Mesenchymal stem cell (in vitro differentiated cells and primary cell): ENCODE results near the gene NCOA6.

Experiments
- DNase-seq: peaks from one replicate; pipeline ENCODE4 v3.0.0-alpha.2; 2013
- H2AFZ ChIP-seq: one replicate; pipeline ENCODE4 v1.6.1; 2013; ENCODE audit warnings: low read depth, mild to moderate bottlenecking, control low read depth, inconsistent platforms, low read length, moderate library complexity
- H2AK5ac ChIP-seq: 2 replicates; pipeline ENCODE4 v1.6.1; 2013; ENCODE audit warnings: low read length, moderate library complexity, mild to moderate bottlenecking, inconsistent platforms; ENCODE audit not compliant: severe bottlenecking
- H2BK120ac ChIP-seq: one replicate; pipeline ENCODE4 v1.6.1; 2013; ENCODE audit warnings: low read depth, mild to moderate bottlenecking, inconsistent platforms, low read length, moderate library complexity
- H2BK12ac ChIP-seq, 2 experiments: one replicate each; pipeline ENCODE4 v1.6.1; 2013; ENCODE audit warnings: inconsistent platforms in 2 of 2, low read length in 2 of 2, mild to moderate bottlenecking in 2 of 2, moderate library complexity in 2 of 2, control low read depth in 1 of 2
- H2BK15ac ChIP-seq: one replicate; pipeline ENCODE4 v1.6.1; 2013; ENCODE audit warnings: mild to moderate bottlenecking, low read depth, inconsistent platforms; ENCODE audit not compliant: poor library complexity, severe bottlenecking
- H2BK5ac ChIP-seq: 2 replicates; pipeline ENCODE4 v1.6.1; 2013; ENCODE audit warnings: low read depth, mild to moderate bottlenecking, low read length, control low read depth, inconsistent platforms; ENCODE audit not compliant: poor library complexity, severe bottlenecking
- H3K14ac ChIP-seq, 2 experiments: one replicate each; pipeline ENCODE4 v1.6.1; 2013; ENCODE audit warnings: inconsistent platforms in 2 of 2, low read length in 2 of 2, control low read depth in 1 of 2, mild to moderate bottlenecking in 1 of 2, moderate library complexity in 1 of 2
- H3K18ac ChIP-seq, 2 experiments: one replicate each; pipeline ENCODE4 v1.6.1; 2013; ENCODE audit warnings: inconsistent platforms in 2 of 2, low read length in 2 of 2, control low read depth in 1 of 2, low read depth in 1 of 2, mild to moderate bottlenecking in 1 of 2
- H3K23ac ChIP-seq, 2 experiments: one replicate each; pipeline ENCODE4 v1.6.1; 2013; ENCODE audit warnings: inconsistent platforms in 2 of 2, low read length in 2 of 2, mild to moderate bottlenecking in 2 of 2, moderate library complexity in 2 of 2, control low read depth in 1 of 2
- H3K27ac ChIP-seq: 2 replicates; pipeline ENCODE4 v1.5.1; 2013; ENCODE audit warnings: mild to moderate bottlenecking, moderate library complexity, low read length, control low read depth, inconsistent platforms; ENCODE audit not compliant: poor library complexity, severe bottlenecking
- H3K27me3 ChIP-seq, 2 experiments: 2 replicates each; pipeline versions ENCODE4 v1.6.1 to v1.7.0; 2013; ENCODE audit warnings: low read length in 2 of 2, mild to moderate bottlenecking in 2 of 2, moderate library complexity in 2 of 2, control low read depth in 1 of 2, inconsistent platforms in 1 of 2; ENCODE audit not compliant: control insufficient read depth in 1 of 2, insufficient read depth in 1 of 2
- H3K36me3 ChIP-seq, 2 experiments: 2 replicates each; pipeline versions ENCODE4 v1.6.1 to v1.7.0; 2013; ENCODE audit warnings: low read length in 2 of 2, control low read depth in 1 of 2, inconsistent platforms in 1 of 2, low read depth in 1 of 2, mild to moderate bottlenecking in 1 of 2; ENCODE audit not compliant: insufficient read depth in 2 of 2, control insufficient read depth in 1 of 2
- H3K4ac ChIP-seq, 2 experiments: one replicate each; pipeline ENCODE4 v1.6.1; 2013; ENCODE audit warnings: inconsistent platforms in 2 of 2, low read length in 2 of 2, mild to moderate bottlenecking in 2 of 2, moderate library complexity in 2 of 2, control low read depth in 1 of 2, low read depth in 1 of 2
- H3K4me1 ChIP-seq: 2 replicates; pipeline ENCODE4 v1.6.1; 2013; ENCODE audit warnings: low read depth, low read length, control low read depth; ENCODE audit not compliant: control insufficient read depth, insufficient read depth
- H3K4me2 ChIP-seq: 2 replicates; pipeline ENCODE4 v1.6.1; 2013; ENCODE audit warnings: low read length, mild to moderate bottlenecking, inconsistent platforms; ENCODE audit not compliant: poor library complexity, severe bottlenecking
- H3K4me3 ChIP-seq, 2 experiments: 2 replicates each; pipeline versions ENCODE4 v1.5.1 to v1.7.0; 2013; ENCODE audit warnings: low read length in 2 of 2, mild to moderate bottlenecking in 2 of 2, control low read depth in 1 of 2, low read depth in 1 of 2; ENCODE audit not compliant: insufficient read depth in 1 of 2
- H3K79me1 ChIP-seq: replicated peaks from 2 replicates; pipeline ENCODE4 v1.6.1; 2013; ENCODE audit warnings: mild to moderate bottlenecking, control low read depth, low read length, inconsistent platforms; ENCODE audit not compliant: poor library complexity, severe bottlenecking
- H3K9ac ChIP-seq: 2 replicates; pipeline ENCODE4 v1.7.0; 2013; ENCODE audit warnings: mild to moderate bottlenecking, low read length, moderate library complexity
- H3K9me3 ChIP-seq: 2 replicates; pipeline ENCODE4 v1.7.0; 2013; ENCODE audit warnings: mild to moderate bottlenecking, low read length; ENCODE audit not compliant: control insufficient read depth
- H4K8ac ChIP-seq: one replicate; pipeline ENCODE4 v1.6.1; 2013; ENCODE audit warnings: inconsistent platforms, mild to moderate bottlenecking, low read length, moderate library complexity
- H4K91ac ChIP-seq: one replicate; pipeline ENCODE4 v1.6.1; 2013; ENCODE audit warnings: mild to moderate bottlenecking, low read length, inconsistent platforms
- WGBS: methylation state at CpG from one replicate; pipeline ENCODE4 v1.1.7; 2013; ENCODE audit warnings: mixed read lengths; 5-methylcytosine and 5-hydroxymethylcytosine counted together

Gene NCOA6

DNA sequence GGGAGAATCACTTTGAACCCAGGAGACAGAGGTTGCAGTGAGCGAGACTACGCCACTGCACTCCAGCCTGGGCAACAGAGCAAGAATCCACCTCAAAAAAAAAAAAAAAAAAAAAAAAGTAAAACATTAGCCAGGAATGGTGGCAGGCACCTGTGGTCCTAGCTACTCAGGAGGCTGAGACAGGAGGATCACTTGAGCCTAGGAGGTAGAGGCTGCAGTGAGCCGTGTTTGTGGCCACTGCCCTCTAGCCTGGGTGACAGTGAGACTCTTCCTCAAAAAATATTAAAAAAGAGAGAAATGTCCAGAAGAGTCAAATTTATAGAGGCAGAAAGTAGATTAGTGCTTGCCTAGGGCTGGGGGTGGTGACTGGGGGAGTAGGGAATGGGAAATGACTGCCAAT, 141.8 kb downstream of the NCOA6 start:
- no peak overlapping the region for H2AFZ ChIP-seq
- H2BK12ac ChIP-seq = no peak overlapping the region
- H3K4me3 ChIP-seq = no peak overlapping the region
- H3K4me2 ChIP-seq = no peak overlapping the region
- H3K9ac ChIP-seq = no peak overlapping the region
- 94% methylated on average over 3 of the region's 3 CpGs for WGBS
- H3K23ac ChIP-seq = no peak overlapping the region
- H4K91ac ChIP-seq = no peak overlapping the region
- H2BK5ac ChIP-seq = no peak overlapping the region
- H3K14ac ChIP-seq = no peak overlapping the region
- no peak overlapping the region for H4K8ac ChIP-seq
- no peaks in the 10 kb centered on the region for H3K36me3 ChIP-seq
- DNase-seq = no peak
- no peak overlapping the region for H2BK120ac ChIP-seq
- no peaks in the 10 kb centered on the region for H3K79me1 ChIP-seq
- no peaks in the 10 kb centered on the region for H3K9me3 ChIP-seq
- H3K4me1 ChIP-seq = no peaks in the 10 kb centered on the region
- no peaks in the 10 kb centered on the region for H3K27me3 ChIP-seq
- no peak overlapping the region for H3K4ac ChIP-seq
- no peak overlapping the region for H2BK15ac ChIP-seq
- H3K27ac ChIP-seq = no peak overlapping the region
- H3K18ac ChIP-seq = no peak overlapping the region
- no peak overlapping the region for H2AK5ac ChIP-seq

DNA sequence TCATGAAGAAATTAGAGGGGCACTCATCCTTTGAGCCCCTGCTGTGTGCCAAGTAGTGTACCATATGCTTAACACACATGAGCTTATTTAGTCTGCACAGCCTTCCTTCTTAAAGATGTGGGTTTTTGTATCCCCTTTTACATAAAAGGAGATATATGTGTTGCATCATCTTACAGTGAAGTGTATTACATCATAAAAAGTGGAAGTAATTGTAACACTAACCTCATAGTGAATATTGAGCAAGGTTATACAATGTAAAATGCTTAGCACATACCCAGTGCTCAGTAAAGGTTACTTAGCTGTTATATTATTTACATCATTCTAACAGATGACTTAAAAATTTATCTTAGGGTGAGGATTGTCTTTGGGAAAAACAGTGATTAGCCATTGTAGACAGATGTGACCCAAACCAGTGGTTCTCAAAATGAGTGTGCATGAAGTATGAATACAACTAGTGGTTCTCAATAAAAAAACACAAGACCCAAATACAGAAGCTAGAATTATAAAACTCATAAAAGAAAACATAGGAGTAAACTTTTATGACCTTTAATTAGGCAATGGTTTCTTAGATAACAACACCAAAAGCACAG, 144.8 kb downstream of the NCOA6 start:
- no peak overlapping the region for H3K14ac ChIP-seq
- H2BK120ac ChIP-seq = no peak overlapping the region
- H4K8ac ChIP-seq = no peak overlapping the region
- no peak overlapping the region for H2BK12ac ChIP-seq
- no peak overlapping the region for H3K4ac ChIP-seq
- no peak overlapping the region for H3K4me2 ChIP-seq
- no peak overlapping the region for H2BK15ac ChIP-seq
- no peak overlapping the region for H3K4me3 ChIP-seq
- H3K4me1 ChIP-seq = peaks cover 2% of the 10 kb centered on the region
- no peak overlapping the region for H2BK5ac ChIP-seq
- H3K36me3 ChIP-seq = no peaks in the 10 kb centered on the region
- H3K79me1 ChIP-seq = no peaks in the 10 kb centered on the region
- no peak overlapping the region for H3K27ac ChIP-seq
- H3K23ac ChIP-seq = no peak overlapping the region
- no peak overlapping the region for H4K91ac ChIP-seq
- no peak overlapping the region for H2AK5ac ChIP-seq
- H2AFZ ChIP-seq = no peak overlapping the region
- no peak overlapping the region for H3K9ac ChIP-seq
- no peaks in the 10 kb centered on the region for H3K27me3 ChIP-seq
- peak; percentile 32 for DNase-seq
- H3K18ac ChIP-seq = no peak overlapping the region
- no peaks in the 10 kb centered on the region for H3K9me3 ChIP-seq

DNA sequence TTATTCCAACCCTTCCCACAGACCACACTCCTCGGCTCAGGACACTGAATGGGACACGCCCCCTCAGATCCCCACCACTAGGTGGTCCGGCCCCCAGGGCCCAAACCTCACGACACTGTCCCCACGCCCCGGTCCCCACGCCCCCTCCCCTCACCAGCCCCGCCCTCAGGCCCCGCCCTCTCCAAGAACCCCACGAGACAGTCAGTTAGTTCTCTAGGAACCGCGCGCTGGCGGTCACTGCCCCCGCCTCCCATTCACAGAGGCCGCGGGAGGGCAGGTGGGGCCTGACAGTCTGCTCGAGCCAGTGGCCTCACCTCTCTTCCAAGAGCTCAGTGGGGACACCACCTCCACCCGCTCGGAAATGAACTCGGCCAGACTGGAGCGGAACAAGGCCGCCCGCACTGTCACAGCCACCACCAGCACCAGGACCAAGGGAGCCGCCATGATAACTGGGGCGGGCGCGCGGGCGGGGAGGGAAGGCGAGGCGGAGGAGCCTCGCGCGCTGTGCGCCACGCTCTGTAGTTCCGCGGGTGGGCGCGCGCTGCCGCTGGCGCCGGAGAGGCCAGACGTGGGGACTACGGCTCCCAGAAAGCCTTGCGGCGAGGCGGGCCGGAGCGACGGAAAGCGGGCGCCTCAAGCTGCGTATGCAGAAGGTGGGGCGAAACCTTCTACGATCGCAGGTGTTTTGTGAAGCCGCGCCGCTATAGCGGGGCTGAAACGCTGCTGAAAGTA, 148.6 kb downstream of the NCOA6 start, which contains the start of gene PIGU:
Gene PIGU (minus strand): TSS at position 451 of the 732 bp plus-strand sequence. CDS start 7 bp downstream, at position 444.
- Histone ChIP-seq H3K9me3 (no peaks in the 10 kb centered on the region), H3K36me3 (no peaks in the 10 kb centered on the region), H3K23ac (no peak within 1 kb of the TSS), H3K27ac (peak within 1 kb of the TSS; percentile 56), H2BK5ac (no peak within 1 kb of the TSS), H3K18ac (peak within 1 kb of the TSS in 1 of 2 experiments; percentile 93), H3K79me1 (peaks cover 5% of the 10 kb centered on the region), H3K14ac (peak within 1 kb of the TSS in 1 of 2 experiments; percentile 86), H2AK5ac (no peak within 1 kb of the TSS), H3K27me3 (no peaks in the 10 kb centered on the region), H4K91ac (no peak within 1 kb of the TSS), H2BK120ac (no peak within 1 kb of the TSS), H3K4me1 (peaks cover 2% of the 10 kb centered on the region), H3K9ac (peak within 1 kb of the TSS; percentile 85), H3K4ac (peak within 1 kb of the TSS in 1 of 2 experiments; percentile 61), H2BK12ac (no peak within 1 kb of the TSS), H2BK15ac (no peak within 1 kb of the TSS), H4K8ac (peak within 1 kb of the TSS; percentile 97), H3K4me3 (peak within 1 kb of the TSS; percentile 84 to 95), H2AFZ (peak within 1 kb of the TSS; percentile 100), H3K4me2 (peak within 1 kb of the TSS; percentile 90)
- DNase-seq = peak; percentile 95
- under 1% methylated on average over 60 of the region's 64 CpGs for WGBS

DNA sequence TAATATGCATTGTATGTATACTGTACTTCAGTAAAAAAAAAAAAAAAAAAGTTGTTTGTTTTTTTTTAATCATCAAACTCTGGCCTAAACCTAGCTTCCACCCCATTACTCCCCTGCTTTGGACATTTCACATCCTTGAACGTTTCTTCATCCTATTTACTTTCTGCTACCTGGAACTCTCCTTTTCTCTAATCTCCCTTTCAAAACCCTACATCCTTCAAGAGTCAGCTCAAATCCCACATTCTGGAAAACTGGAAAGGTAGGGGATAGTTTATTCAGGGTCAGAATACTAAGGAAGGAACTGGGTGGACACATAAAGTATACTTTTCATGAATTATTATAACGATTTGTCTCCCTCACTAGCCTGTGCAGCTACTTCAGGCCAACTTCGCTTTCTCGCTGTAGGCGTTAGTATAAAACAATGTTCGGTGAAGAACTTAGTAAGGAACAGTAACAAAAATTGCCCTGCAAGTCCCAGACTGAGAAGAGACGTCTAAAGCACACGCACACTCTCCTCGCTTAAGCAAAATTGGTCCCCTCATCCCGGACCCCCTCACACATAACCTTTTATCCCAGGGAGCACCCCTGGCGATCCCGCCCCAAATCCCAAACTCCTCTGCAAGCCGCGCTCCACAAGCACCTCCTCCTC, 149.3 kb downstream of the NCOA6 start:
- Histone ChIP-seq H3K4me1 (peaks cover 2% of the 10 kb centered on the region), H4K8ac (no peak overlapping the region), H2AK5ac (no peak overlapping the region), H2BK12ac (no peak overlapping the region), H3K4me3 (peak overlapping the region; percentile 84 to 95), H2AFZ (peak overlapping the region; percentile 39), H3K9ac (peak overlapping the region; percentile 84), H3K4ac (peak overlapping the region in 1 of 2 experiments; percentile 61), H3K9me3 (no peaks in the 10 kb centered on the region), H3K4me2 (peak overlapping the region; percentile 90), H3K36me3 (no peaks in the 10 kb centered on the region), H3K79me1 (peaks cover 9% of the 10 kb centered on the region), H3K27me3 (no peaks in the 10 kb centered on the region), H2BK5ac (no peak overlapping the region), H3K27ac (peak overlapping the region; percentile 56), H3K18ac (peak overlapping the region in 1 of 2 experiments; percentile 21), H3K23ac (no peak overlapping the region), H2BK120ac (no peak overlapping the region), H4K91ac (no peak overlapping the region), H3K14ac (no peak overlapping the region), H2BK15ac (no peak overlapping the region)
- DNase-seq = no peak
- WGBS = 1% methylated on average over 13 of the region's 14 CpGs
